T-cell (primary cell): Measurements from ENCODE around the gene TUBD1. TPM values are rescaled to one million over a fixed set of nuclear protein-coding genes. Genes with fewer than 3 reads are reported as not detected.
"Not testable (repeated sequence)": the region's sequence is repeated elsewhere in the genome, so short reads cannot be mapped to it uniquely, and the experiment has no call there.

Experiments
- ATAC-seq, 4 experiments: fragments of 200-7000 bp in 3 of 4; fragments of 150-1000 bp in 1 of 4; cut with Tn5 transposase; replicated peaks in 1 of 4; 1 replicate in 3 of 4; 2 replicates in 1 of 4; pipeline ENCODE4 v1.10.0; 2021; ENCODE audit warnings: moderate library complexity in 3 of 4, mild to moderate bottlenecking in 2 of 4, moderate number of reproducible peaks in 1 of 4
- CTCF ChIA-PET, 2 donors: fragments of 300-600 bp; sonication (Branson Sonifier 250); formaldehyde crosslinking; loops; one replicate each; lab custom pipeline; 2022; ENCODE audit warnings: antibody characterized with exemption in 2 of 2; lab: Charles Lee
- POLR2A ChIA-PET, 2 donors: fragments of 300-600 bp; sonication (Branson Sonifier 250); formaldehyde crosslinking; loops; one replicate each; lab custom pipeline; 2022; ENCODE audit warnings: antibody characterized with exemption in 2 of 2; lab: Charles Lee
- DNase-seq, 35 experiments: peaks; one replicate each; pipeline versions ENCODE4 v3.0.0 to v3.0.0-alpha.2; 2013 to 2023
- H3K27ac ChIP-seq: one replicate; pipeline ENCODE4 v1.5.1; 2013; ENCODE audit warnings: low read length
- H3K27me3 ChIP-seq, 2 experiments: replicated peaks in 1 of 2; 1 replicate in 1 of 2; 2 replicates in 1 of 2; pipeline versions ENCODE4 v1.6.1 to v1.7.0; 2013; ENCODE audit warnings: low read length in 1 of 2, mixed read lengths in 1 of 2; ENCODE audit not compliant: control insufficient read depth in 2 of 2, insufficient read depth in 2 of 2; ENCODE audit errors: extremely low read depth in 1 of 2
- H3K36me3 ChIP-seq, 2 donors: 1 replicate in 1 of 2; 2 replicates in 1 of 2; pipeline versions ENCODE4 v1.6.1 to v1.7.0; 2013; ENCODE audit warnings: low read length in 1 of 2; ENCODE audit not compliant: control insufficient read depth in 2 of 2, insufficient read depth in 1 of 2; ENCODE audit errors: extremely low read depth in 1 of 2
- H3K4me1 ChIP-seq, 2 experiments: 1 replicate in 1 of 2; 2 replicates in 1 of 2; pipeline versions ENCODE4 v1.6.1 to v1.7.0; 2013; ENCODE audit warnings: low read length in 2 of 2, mixed read lengths in 1 of 2; ENCODE audit not compliant: insufficient read depth in 2 of 2, control insufficient read depth in 1 of 2; ENCODE audit errors: extremely low read depth in 1 of 2
- H3K4me3 ChIP-seq, 2 donors: 1 replicate in 1 of 2; 2 replicates in 1 of 2; pipeline versions ENCODE4 v1.5.1 to v1.7.0; 2013; ENCODE audit warnings: mild to moderate bottlenecking in 2 of 2, low read length in 1 of 2, moderate library complexity in 1 of 2; ENCODE audit not compliant: control insufficient read depth in 1 of 2; ENCODE audit errors: extremely low read depth in 1 of 2
- H3K9me3 ChIP-seq: 2 replicates; pipeline ENCODE4 v1.7.0; 2013
- H3K27ac Mint-ChIP-seq, 2 donors: one replicate each; pipeline ENCODE4 v1.8.0; 2020 to 2021; ENCODE audit warnings: mild to moderate bottlenecking in 2 of 2, mixed read lengths in 2 of 2
- H3K27me3 Mint-ChIP-seq, 2 donors: one replicate each; pipeline ENCODE4 v1.8.0; 2021 to 2022; ENCODE audit warnings: mixed read lengths in 2 of 2
- H3K36me3 Mint-ChIP-seq: one replicate; pipeline ENCODE4 v1.8.0; 2021; ENCODE audit warnings: mixed read lengths
- H3K4me1 Mint-ChIP-seq, 3 donors: one replicate each; pipeline ENCODE4 v1.8.0; 2020 to 2022; ENCODE audit warnings: mixed read lengths in 3 of 3, mild to moderate bottlenecking in 1 of 3
- H3K4me3 Mint-ChIP-seq, 3 donors: one replicate each; pipeline ENCODE4 v1.8.0; 2020 to 2022; ENCODE audit warnings: mild to moderate bottlenecking in 3 of 3, mixed read lengths in 3 of 3, moderate library complexity in 3 of 3
- H3K9me3 Mint-ChIP-seq, 3 donors: one replicate each; pipeline ENCODE4 v1.8.0; 2020 to 2022; ENCODE audit warnings: mixed read lengths in 3 of 3
- WGBS: methylation state at CpG from one replicate; pipeline ENCODE4 v1.1.5; 2013; ENCODE audit warnings: missing lambda C conversion rate; ENCODE audit not compliant: insufficient coverage; 5-methylcytosine and 5-hydroxymethylcytosine counted together
- total RNA-seq, 35 experiments: library from RNA in 6 of 35; stranded (reverse) in 6 of 35; fragments of 120-200 nt in 1 of 35; gene quantifications; one replicate each; pipeline versions ENCODE4 v1.2.1 to v1.2.4 and lab custom pipeline; 2013 to 2026

The TUBD1 gene
- total RNA-seq, 5 donors from 2014 or later (not counting 1 experiment from before 2014, with no cell fraction given): 16.6 to 27.9 (median 25.1) TPM

DNA sequence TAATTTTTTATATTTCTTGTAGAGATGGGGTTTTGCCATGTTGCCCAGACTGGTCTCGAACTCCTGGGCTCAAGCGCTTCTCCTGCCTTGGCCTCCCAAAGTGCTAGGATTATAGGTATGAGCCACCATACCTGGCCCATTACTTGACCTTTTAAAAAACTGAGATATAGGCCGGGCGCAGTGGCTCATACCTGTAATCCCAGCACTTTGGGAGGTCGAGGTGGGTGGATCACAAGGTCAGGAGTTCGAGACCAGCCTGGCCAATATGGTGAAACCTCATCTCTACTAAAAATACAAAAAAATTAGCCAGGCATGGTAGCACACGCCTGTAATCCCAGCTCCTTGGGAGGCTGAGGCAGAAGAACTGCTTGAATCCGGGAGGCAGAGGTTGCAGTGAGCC, 19.3 kb downstream of the TUBD1 start:
- WGBS: 92% methylated on average over 2 of the region's 8 CpGs
- CTCF ChIA-PET: interaction anchor here in 1 of 2 donors (0.7 to 0.8 kb wide), 3 partner anchors 18 to 1970 kb away, joined by 3 to 4 read pairs (median 4); no protein-coding TSS in a partner anchor

DNA sequence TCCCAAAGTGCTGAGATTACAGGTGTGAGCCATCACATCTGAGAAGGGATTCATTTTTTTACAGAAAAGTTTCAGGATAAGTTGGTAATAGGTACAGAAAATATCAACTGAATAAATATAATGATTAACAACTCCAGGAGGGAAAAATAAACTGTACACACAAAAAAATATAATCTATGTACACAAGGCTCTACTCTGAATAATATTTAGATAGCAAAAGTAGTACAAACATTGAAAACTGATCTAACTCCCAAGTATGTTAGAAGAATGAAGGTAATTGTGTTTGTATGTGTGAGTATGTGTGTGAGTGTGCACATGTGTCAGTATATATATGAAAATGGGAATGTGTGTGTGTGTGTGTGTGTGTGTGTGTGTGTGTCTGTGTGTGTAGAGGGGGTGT, 20.4 kb downstream of the TUBD1 start:
- no peaks in the 10 kb centered on the region for H3K4me1 Mint-ChIP-seq
- Histone ChIP-seq H3K27ac (no peak overlapping the region), H3K4me1 (no peaks in the 10 kb centered on the region), H3K9me3 (no peaks in the 10 kb centered on the region), H3K27me3 (no peaks in the 10 kb centered on the region), H3K36me3 (peaks cover 9 to 46% of the 10 kb centered on the region in 2 donors), H3K4me3 (no peak overlapping the region)
- H3K9me3 Mint-ChIP-seq: no peaks in the 10 kb centered on the region
- no peak overlapping the region for H3K4me3 Mint-ChIP-seq
- no peak for ATAC-seq
- ChIA-PET POLR2A (no interaction called here), CTCF (interaction anchor here in 1 of 2 donors (0.6 to 0.7 kb wide), 2 partner anchors 62 to 164 kb away, joined by 3 to 4 read pairs; no protein-coding TSS in a partner anchor)
- DNase-seq: no peak
- H3K36me3 Mint-ChIP-seq: peaks cover 16% of the 10 kb centered on the region
- H3K27ac Mint-ChIP-seq: no peak overlapping the region
- H3K27me3 Mint-ChIP-seq: no peaks in the 10 kb centered on the region

More for the DNA sequence above, 19.3 kb downstream of the TUBD1 start:
- H3K4me1 ChIP-seq, H3K27me3 Mint-ChIP-seq, H3K9me3 Mint-ChIP-seq, H3K9me3 ChIP-seq, H3K4me3 Mint-ChIP-seq, H3K4me3 ChIP-seq, H3K27ac ChIP-seq, DNase-seq, H3K27ac Mint-ChIP-seq, H3K27me3 ChIP-seq, ATAC-seq, H3K4me1 Mint-ChIP-seq: not testable (repeated sequence)
- peaks cover 24% of the 10 kb centered on the region for H3K36me3 Mint-ChIP-seq
- POLR2A ChIA-PET: interaction anchor here in 1 of 2 donors (0.6 kb wide), 1 partner anchor 124 kb away, joined by 9 read pairs; no protein-coding TSS in a partner anchor
- peaks cover 9 to 56% of the 10 kb centered on the region in 2 donors for H3K36me3 ChIP-seq

- Histone ChIP-seq H3K27me3 (no peaks in the 10 kb centered on the region), H3K9me3 (no peaks in the 10 kb centered on the region), H3K36me3 (peaks cover 3 to 39% of the 10 kb centered on the region in 2 donors), H3K27ac (no peak overlapping the region), H3K4me1 (no peaks in the 10 kb centered on the region), H3K4me3 (no peak overlapping the region)
- Mint-ChIP-seq H3K9me3 (no peaks in the 10 kb centered on the region), H3K4me1 (no peaks in the 10 kb centered on the region), H3K27me3 (no peaks in the 10 kb centered on the region), H3K4me3 (no peak overlapping the region), H3K27ac (no peak overlapping the region), H3K36me3 (peaks cover 14% of the 10 kb centered on the region)
- ChIA-PET CTCF (no interaction called here), POLR2A (no interaction called here)
- 100% methylated on average over 6 of the region's 8 CpGs for WGBS
- DNase-seq (no peak), ATAC-seq (no peak)
Observed at GRCh38 chr17:59870482-59870881, 22.3 kb downstream of the TUBD1 start.

DNA sequence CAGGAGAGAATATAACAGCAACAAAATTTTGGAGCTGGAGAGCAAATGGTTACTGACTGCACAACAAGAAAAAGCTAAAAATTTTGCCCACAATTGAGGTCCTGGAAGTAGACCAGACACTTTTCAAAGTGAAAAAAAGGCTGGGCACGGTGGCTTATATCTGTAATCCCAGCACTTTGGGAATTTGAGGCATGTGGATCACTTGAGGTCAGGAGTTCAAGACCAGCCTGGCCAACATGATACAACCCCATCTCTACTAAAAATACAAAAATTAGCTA, 22.9 kb downstream of the TUBD1 start:
- Histone ChIP-seq H3K4me3 (no peak overlapping the region), H3K9me3 (no peaks in the 10 kb centered on the region), H3K27me3 (no peaks in the 10 kb centered on the region), H3K36me3 (peaks cover 3 to 35% of the 10 kb centered on the region in 2 donors), H3K4me1 (no peaks in the 10 kb centered on the region), H3K27ac (no peak overlapping the region)
- no peaks in the 10 kb centered on the region for H3K27me3 Mint-ChIP-seq
- H3K36me3 Mint-ChIP-seq: peaks cover 16% of the 10 kb centered on the region
- ATAC-seq (no peak), DNase-seq (no peak)
- ChIA-PET POLR2A (interaction anchor here in 1 of 2 donors (0.6 kb wide), 1 partner anchor 96 kb away, joined by 4 read pairs; no protein-coding TSS in a partner anchor), CTCF (interaction anchor here in 1 of 2 donors (0.6 to 0.7 kb wide), 3 partner anchors 19 to 199 kb away, joined by 3 to 4 read pairs (median 4); no protein-coding TSS in a partner anchor)
- peak overlapping the region in 1 of 2 donors; percentile 50 for H3K27ac Mint-ChIP-seq
- no peaks in the 10 kb centered on the region for H3K9me3 Mint-ChIP-seq
- no peak overlapping the region for H3K4me3 Mint-ChIP-seq
- WGBS: no CpG with 5 or more reads among the region's 1 CpG
- H3K4me1 Mint-ChIP-seq: no peaks in the 10 kb centered on the region

DNA sequence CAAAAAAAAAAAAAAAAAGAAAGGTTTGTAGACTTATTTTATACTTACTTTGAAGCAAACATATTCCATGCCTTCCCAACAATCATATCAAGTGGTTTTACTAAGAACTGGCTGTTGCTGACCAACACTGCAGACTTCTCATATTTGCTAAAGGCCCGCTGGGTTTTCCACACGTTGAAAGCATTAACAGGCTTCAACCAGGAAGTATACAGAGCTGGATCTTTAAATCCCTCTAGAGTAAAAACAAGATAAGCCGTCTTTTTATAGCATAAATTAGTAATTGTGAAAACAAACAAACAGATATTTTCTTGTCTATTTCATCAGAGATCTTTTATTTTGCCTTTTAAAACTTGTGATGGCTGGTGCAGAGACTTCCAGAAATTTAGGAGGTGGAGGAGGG, 29.1 kb downstream of the TUBD1 start:
- ATAC-seq (no peak), DNase-seq (no peak)
- no peak overlapping the region for H3K27ac ChIP-seq
- Mint-ChIP-seq H3K4me1 (peaks cover 0 to 9% (median 4%) of the 10 kb centered on the region in 3 donors), H3K27ac (no peak overlapping the region), H3K9me3 (no peaks in the 10 kb centered on the region), H3K36me3 (peaks cover 18% of the 10 kb centered on the region), H3K4me3 (no peak overlapping the region), H3K27me3 (no peaks in the 10 kb centered on the region)
- H3K27me3 ChIP-seq: no peaks in the 10 kb centered on the region
- no peak overlapping the region for H3K4me3 ChIP-seq
- POLR2A ChIA-PET: interaction anchor here in 1 of 2 donors (0.7 kb wide), 1 partner anchor 189 kb away, joined by 3 read pairs; no protein-coding TSS in a partner anchor
- no CpG with 5 or more reads among the region's 3 CpGs for WGBS
- H3K4me1 ChIP-seq: no peaks in the 10 kb centered on the region
- no peaks in the 10 kb centered on the region for H3K9me3 ChIP-seq
- CTCF ChIA-PET: interaction anchor here in 1 of 2 donors (1.1 kb wide), 1 partner anchor 110 kb away, joined by 9 read pairs; no protein-coding TSS in a partner anchor
- peaks cover 7 to 51% of the 10 kb centered on the region in 2 donors for H3K36me3 ChIP-seq

DNA sequence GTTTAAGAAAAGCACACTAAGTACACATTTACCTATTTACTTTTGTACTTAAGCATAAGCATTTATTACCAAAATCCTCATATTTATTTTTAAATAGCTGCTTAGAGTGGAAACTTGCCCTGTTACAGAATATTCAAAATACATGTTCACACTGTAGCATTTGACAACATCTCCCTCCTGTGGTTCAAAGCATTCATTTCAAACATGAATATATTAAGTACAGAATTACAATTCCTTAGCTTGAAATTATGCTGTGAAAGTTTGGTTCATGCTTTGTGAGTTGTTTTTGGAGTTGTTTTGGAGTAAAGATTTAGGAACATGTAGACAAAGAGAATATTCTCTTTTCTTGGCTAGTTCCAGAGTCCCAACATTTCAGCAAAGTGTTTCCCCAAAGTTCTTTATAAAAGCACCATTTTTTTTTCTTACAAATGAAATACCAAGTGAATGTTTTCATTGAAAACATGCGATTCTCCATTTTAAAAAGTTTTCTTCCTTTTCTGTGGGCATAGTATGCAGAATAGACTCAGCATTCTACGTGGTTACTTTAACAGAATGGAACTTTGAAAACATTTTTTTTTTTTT, 33.2 kb downstream of the TUBD1 start:
- ATAC-seq (peak; percentile 51 to 64 (median 58)), DNase-seq (peak in 2 of 35 experiments; percentile 5 to 66)
- Mint-ChIP-seq H3K27me3 (no peaks in the 10 kb centered on the region), H3K4me3 (no peak overlapping the region), H3K27ac (peak overlapping the region; percentile 61 to 75), H3K9me3 (no peaks in the 10 kb centered on the region), H3K4me1 (peaks cover 0 to 18% (median 6%) of the 10 kb centered on the region in 3 donors), H3K36me3 (peaks cover 11% of the 10 kb centered on the region)
- POLR2A ChIA-PET: interaction anchor here (0.7 to 1.2 kb wide), 4 partner anchors 73 to 106 kb away, joined by 3 to 4 read pairs (median 3); no protein-coding TSS in a partner anchor
- H3K9me3 ChIP-seq: no peaks in the 10 kb centered on the region
- peaks cover 7 to 37% of the 10 kb centered on the region in 2 donors for H3K36me3 ChIP-seq
- no peaks in the 10 kb centered on the region for H3K27me3 ChIP-seq
- CTCF ChIA-PET: interaction anchor here (0.6 to 1.7 kb wide), 18 partner anchors 12 to 345 kb away, joined by 3 to 15 read pairs (median 4); no protein-coding TSS in a partner anchor
- WGBS: no CpG with 5 or more reads among the region's 2 CpGs
- H3K27ac ChIP-seq: no peak overlapping the region
- H3K4me3 ChIP-seq: no peak overlapping the region
- no peaks in the 10 kb centered on the region for H3K4me1 ChIP-seq
